Right ventricle myocardium superior (tissue), 1 donor: ENCODE measurements around the gene PNN. TPM values are rescaled to one million over a fixed set of nuclear protein-coding genes. Genes with fewer than 3 reads are reported as not detected.
"Not testable (repeated sequence)": the region's sequence is repeated elsewhere in the genome, so short reads cannot be mapped to it uniquely, and the experiment has no call there.

ENCODE experiments used
- ATAC-seq: fragments of 200-7000 bp; cut with Tn5 transposase; one replicate; pipeline ENCODE4 v1.9.1; 2020; ENCODE audit warnings: mild to moderate bottlenecking; ENCODE audit not compliant: poor library complexity
- DNase-seq: peaks from one replicate; pipeline ENCODE4 v3.0.0-alpha.2; 2020
- intact Hi-C: fragments of 100-400 bp; cut with DNase I; formaldehyde crosslinking; loops from one replicate; pipeline ENCODE4 v1.11.2; 2022
- long read RNA-seq: library from polyadenylated mRNA; unstranded; transcript quantifications from one replicate; pipeline ENCODE4 v2.0.0, GENCODE V29; 2021
- total RNA-seq: library from RNA; stranded (reverse); fragmentation: NEBNext Ultra II Directional; extraction: Animal tissue kit (Norgen Biotek cat#: 25700); gene quantifications from one replicate; pipeline ENCODE4 v1.2.1, GENCODE V29; 2021
- donor health status: DM: no; HTN: yes; CAD: no; lungs with severe emphysema.

PNN gene
- 20.5 TPM for total RNA-seq
- long read RNA-seq, transcript PNN-201 (9 exons, 3,576 nt), result major isoform, 33 of 35 reads
- long read RNA-seq, partial matches to known transcripts, result 1 of 35 reads
- long read RNA-seq, other reads (novel, unspliced or antisense), result 1 of 35 reads

DNA sequence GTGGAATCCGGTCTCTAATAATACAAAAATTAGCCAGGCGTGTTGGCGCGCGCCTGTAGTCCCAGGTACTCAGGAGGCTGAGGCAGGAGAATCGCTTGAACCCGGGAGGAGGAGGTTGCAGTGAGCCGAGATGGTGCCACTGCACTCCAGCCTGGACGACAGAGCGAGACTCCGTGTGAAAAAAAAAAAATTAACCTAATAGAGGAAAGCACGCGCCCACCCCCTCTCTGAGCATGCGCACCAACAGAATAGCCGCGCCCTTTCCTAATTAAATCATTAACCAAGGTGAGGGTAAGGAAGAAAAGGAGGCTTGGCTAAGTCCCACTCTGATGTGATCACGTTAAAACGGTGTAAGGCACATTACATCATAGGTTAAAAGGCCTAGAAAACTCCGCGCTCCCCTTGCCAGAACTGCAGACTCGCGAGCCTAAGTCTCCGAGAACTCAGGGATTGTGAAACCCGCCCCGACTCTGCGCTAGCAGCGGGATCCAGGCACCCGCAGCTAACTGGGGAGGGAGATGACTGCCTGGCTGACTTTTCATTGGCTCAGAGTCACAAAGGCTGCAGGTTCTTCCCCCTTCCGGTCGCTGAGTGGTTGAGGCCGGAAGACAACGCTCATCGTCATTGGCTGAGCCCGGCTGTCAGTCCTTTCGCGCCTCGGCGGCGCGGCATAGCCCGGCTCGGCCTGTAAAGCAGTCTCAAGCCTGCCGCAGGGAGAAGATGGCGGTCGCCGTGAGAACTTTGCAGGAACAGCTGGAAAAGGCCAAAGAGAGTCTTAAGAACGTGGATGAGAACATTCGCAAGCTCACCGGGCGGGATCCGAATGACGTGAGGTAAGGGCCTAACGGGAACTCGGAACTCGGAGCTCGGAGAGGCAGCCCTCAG lies at the start of gene PNN:
Gene PNN, plus strand, starts transcription at position 695 of the 885 bp plus-strand sequence. Its CDS starts 26 bp downstream, at position 721.
- DNase-seq, result peak; percentile 97
- intact Hi-C loops, result no loop called here
- ATAC-seq, result peak; percentile 96

DNA sequence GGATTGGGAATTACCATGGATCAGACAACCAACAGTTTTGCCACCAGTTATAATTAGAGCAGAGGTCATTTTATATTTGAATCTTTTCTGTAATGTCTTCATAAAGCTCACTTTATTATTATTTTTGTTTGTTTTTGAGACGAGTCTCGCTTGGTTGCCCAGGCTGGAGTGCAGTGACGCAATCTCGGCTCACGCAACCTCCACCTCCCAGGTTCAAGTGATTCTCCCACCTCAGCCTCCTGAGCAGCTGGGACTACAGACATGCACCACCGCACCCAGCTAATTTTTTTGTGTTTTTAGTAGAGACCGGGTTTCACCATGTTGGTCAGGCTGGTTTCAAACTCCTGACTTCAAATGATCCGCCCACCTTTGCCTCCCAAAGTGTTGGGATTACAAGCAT lies 37.2 kb upstream of the PNN start:
- DNase-seq, ATAC-seq, intact Hi-C loops: not testable (repeated sequence)

DNA sequence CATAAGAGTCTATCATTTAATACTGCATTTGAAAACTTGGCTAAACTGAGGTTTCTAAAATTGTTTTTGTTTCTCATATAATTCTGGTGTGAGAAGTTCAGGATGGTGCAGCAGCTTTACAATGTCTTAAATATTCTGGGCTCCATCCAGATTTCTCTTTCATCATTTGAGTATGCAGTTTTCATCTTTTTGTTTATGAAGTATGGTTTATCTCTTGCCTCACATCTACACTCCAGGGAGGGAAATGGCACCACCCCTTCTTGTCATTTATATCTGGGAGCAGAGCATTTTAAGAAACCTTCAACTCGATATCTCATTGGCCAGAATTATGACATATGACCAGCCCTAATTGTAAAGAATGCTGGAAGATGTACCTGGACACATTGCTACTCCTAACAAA lies 36.6 kb upstream of the PNN start:
- ATAC-seq (no peak), DNase-seq (no peak)
- intact Hi-C loops, result no loop called here

DNA sequence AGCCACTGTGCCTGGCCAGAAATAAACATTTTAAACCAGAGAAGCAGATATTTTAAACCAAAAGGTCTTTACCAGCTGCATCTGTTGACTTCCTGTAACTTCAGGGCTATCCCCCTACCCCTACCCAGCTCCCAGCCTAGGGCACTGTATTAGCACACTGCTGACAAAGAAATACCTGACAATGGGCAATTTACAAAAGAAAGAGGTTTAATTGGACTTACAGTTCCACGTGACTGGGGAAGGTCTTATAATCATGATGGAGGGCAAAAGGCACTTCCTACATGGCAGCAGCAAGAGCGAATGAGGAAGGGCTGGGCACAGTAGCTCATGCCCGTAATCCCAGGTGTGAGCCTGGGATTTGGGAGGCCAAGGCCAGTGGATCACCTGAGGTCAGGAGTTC lies 34.9 kb upstream of the PNN start:
- DNase-seq (no peak), ATAC-seq (no peak)
- intact Hi-C loops, result no loop called here

DNA sequence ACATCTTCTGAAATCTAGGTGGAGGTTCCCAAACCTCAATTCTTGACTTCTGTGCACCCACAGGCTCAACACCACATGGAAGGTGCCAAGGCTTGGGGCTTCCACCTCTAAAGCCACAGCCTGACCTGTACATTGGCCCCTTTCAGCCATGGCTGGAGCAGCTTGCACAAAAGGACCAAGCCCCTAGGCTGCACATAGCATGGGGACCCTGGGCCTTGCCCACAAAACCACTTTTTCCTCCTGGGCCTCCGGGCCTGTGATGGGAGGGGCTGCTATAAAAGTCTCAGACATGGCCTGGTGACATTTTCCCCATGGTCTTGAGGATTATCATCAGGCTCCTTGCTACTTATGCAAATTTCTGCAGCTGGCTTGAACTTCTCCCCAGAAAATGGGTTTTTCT lies 33.4 kb upstream of the PNN start:
- DNase-seq, intact Hi-C loops, ATAC-seq: not testable (repeated sequence)

DNA sequence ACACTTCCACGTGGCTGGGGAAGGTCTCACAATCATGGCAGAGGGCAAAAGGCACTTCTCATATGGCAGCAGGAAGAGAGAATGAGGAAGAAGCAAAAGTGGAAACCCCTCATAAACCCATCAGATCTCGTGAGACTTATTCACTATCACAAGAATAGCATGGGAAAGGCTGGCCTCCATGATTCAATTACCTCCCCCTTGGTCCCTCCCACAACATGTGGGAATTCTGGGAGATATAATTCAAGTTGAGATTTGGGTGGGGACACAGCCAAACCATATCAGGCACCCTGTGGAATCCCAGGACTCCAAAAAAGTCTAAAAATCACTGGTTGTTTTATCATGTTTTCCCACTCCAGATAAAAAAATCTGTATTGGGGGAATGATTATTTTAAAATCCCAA lies 31.8 kb upstream of the PNN start:
- DNase-seq, intact Hi-C loops, ATAC-seq: not testable (repeated sequence)

DNA sequence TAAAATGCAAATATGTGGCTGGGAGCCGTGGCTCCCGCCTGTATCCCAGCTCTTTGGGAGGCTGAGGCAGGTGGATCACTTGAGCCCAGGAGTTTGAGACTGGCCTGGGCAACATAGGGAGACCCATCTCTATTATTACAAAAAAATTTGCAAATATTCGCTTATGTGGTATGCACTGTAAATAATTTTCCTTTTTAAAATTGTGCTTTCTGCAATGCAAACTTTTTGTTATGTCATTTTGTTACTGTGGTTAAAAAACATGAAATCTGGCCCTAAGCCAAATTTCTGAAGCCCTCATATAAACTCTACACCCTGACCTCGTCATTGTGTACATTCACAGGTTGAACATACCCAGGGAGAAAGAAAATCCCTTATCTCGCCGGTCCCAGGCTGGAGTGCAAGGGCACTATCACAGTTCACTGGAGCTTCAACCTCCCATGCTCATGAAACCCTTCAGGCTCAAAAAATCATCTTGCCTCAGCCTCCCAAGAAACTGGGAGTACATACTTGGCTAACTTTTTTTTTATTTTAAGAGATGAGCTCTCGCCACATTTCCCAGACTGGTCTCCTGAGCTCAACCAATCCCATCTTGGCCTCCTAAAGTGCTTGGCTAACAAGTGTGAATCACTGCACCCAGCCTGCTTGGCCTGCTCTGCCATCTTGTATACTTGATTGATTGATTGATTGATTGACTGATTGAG lies 29.6 kb upstream of the PNN start:
- no peak for DNase-seq
- no peak for ATAC-seq
- intact Hi-C loops, result no loop called here

DNA sequence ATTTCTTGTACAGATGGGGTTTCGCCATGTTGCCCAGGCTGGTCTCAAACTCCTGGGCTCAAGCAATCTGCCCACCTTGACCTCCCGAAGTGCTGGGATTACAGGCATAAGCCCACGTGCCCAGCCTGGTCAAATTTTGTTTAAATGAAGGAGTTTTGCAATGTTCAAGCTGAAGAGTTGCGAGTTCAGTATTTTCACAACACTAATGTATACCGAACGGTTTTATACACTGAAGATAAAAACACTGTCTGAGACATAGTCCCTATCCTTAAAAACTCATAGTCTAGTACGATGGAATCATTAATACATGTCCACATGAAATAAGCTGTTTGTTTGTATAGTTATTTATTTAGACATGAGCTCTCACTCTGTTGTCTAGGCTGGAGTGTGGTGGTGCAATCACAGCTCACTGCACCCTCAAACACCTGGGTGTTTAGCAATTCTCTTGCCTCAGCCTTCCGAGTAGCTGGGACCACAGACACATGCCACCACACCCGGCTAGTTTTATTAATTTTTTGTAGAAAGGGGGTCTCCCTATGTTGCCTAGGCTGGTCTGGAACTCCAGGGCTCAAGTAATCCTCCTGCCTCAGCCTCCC lies 20.4 kb upstream of the PNN start:
- DNase-seq (no peak), ATAC-seq (no peak)
- intact Hi-C loops, result no loop called here

DNA sequence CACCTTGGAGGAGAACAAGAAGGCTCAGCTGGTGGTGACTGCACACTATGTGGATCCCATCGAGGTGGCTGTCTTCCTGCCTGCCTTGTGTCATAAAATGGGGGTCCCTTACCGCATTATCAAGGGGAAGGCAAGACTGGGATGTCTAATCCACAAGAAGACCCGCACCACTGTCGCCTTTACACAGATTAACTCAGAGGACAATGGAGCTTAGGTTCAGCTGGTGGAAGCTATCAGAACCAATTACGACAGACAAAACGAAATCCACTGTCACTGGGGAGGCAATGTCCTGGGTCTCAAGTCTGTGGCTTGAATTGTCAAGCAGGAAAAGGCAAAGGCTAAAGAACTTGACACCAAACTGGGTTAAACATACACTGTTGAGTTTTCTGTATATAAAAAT lies 17.6 kb upstream of the PNN start:
- DNase-seq (no peak), ATAC-seq (no peak)
- intact Hi-C loops, result no loop called here

DNA sequence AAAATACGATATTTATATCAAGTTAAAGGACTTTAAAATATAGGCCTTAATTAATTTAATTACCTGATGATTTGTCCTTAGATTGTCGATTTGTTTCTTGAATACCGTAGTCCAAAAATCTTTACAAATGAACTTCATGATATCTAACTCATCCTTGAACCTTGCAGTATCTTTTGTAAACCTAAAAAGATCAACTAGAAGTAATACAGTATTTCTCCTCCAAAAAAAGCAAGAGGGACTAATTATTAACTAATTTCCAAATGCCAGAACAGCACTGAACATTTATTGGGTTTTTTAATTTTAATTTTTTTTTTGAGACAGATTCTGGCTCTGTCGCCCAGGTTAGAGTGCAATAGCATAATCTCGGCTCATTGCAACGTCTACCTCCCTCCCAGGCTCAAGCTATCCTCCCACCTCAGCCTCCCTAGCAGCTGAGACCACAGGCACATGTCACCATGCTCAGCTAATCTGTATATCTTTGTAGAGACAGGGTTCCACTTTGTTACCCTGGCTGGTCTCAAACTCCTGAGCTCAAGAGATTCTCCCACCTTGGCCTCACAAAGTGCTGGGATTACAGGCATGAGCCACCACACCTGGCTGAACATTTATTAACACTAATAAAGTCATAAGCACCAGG lies 16.7 kb upstream of the PNN start:
- DNase-seq (no peak), ATAC-seq (no peak)
- intact Hi-C loops, result no loop called here

DNA sequence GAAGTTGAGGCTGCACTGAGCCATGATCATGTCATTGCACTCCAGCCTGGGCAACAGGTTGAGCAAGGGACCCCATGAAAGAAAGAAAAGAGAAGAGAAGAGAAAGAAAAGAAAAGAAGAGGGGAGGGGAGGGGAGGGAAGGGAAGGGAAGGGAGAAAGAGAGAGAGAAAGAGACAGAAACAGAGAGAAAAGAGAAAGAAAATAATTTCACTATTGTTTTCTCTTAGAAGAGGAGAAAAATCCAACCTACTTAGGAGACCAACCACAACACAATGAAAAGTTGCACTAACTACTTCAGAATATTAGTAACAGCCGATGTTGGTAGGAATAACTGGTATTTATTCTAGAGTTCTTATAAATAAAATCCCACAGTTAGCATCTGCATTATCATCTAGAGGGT lies 14.6 kb upstream of the PNN start:
- intact Hi-C loops, result no loop called here
- ATAC-seq (no peak), DNase-seq (no peak)

DNA sequence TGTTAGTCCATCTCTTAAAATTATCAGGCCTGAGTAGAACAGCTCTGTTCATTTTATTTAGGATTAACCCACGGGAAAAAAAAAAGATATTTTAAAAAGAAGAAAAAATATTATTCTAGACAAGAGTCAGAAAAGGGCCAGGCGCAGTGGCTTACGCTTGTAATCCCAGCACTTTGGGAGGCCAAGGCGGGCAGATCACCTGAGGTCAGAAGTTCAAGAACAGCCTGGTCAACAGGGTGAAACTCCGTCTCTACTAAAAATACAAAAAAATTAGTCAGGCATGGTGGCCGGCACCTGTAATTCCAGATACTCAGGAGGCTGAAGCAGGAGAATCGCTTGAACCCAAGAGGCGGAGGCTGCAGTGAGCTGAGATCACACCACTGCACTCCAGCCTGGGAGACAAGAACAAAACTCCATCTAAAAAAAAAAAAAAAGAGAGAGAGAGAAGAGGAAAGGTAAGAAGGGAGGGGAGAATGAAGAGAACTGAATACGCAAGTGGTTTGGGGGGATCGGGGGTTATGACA lies 7.2 kb upstream of the PNN start:
- ATAC-seq, intact Hi-C loops, DNase-seq: not testable (repeated sequence)

DNA sequence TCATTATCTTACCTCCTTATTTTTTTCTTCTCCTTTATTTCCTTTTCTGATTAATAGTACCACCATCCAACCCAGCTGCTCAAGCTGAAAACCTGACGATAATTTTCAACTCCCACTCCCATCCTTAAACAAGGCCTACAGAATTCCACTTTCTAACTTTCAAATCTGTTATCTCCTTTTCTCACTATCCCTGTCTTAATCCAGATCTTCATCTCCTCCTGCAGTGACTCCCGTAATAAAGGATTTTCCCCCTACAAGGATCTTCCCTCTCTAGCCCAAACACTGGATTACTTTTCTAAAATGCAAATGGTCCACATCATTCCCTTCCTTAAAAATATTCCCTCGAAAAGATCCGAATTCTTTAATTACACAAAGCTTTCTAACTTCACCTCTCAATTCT lies 6.5 kb upstream of the PNN start:
- ATAC-seq (no peak), DNase-seq (no peak)
- intact Hi-C loops, result no loop called here

DNA sequence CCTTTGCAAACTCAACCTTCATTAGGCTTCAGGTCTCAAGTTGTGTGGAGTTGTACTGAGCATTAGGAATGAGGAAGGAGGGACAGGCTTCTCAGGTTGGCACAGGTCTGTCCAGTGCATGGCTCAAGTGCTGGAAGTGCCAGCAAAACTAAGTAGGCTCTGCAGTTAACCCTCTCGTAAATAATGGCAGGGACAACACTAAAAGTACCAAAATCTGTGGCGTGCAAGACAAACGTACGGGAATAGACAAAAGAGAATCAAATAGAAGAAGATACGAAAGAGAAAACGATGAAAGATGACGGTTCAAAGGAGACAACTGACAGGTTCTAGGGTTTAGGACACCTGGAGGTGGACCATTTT lies 5.5 kb upstream of the PNN start:
- DNase-seq (no peak), ATAC-seq (peak; percentile 52)
- intact Hi-C loops, result no loop called here

DNA sequence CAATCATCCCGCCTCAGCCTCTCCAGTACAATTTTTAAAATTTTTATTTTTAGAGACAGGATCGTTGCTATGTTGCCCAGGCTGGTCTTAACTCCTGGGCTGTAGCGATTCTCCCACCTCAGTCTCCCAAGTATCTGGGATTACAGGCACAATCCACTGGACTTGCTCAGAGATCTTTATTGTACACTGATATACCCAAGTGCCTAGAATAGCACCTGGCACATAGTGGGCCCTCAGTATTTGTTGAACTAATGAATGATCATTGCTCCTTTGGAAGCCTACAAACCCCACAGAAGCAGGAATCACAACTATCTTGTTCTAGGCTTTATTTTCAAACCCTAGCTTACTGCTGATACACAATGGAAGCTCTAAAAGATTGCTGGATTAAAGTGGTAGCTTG lies 1.9 kb upstream of the PNN start:
- intact Hi-C loops, result no loop called here
- ATAC-seq, result no peak
- no peak for DNase-seq

DNA sequence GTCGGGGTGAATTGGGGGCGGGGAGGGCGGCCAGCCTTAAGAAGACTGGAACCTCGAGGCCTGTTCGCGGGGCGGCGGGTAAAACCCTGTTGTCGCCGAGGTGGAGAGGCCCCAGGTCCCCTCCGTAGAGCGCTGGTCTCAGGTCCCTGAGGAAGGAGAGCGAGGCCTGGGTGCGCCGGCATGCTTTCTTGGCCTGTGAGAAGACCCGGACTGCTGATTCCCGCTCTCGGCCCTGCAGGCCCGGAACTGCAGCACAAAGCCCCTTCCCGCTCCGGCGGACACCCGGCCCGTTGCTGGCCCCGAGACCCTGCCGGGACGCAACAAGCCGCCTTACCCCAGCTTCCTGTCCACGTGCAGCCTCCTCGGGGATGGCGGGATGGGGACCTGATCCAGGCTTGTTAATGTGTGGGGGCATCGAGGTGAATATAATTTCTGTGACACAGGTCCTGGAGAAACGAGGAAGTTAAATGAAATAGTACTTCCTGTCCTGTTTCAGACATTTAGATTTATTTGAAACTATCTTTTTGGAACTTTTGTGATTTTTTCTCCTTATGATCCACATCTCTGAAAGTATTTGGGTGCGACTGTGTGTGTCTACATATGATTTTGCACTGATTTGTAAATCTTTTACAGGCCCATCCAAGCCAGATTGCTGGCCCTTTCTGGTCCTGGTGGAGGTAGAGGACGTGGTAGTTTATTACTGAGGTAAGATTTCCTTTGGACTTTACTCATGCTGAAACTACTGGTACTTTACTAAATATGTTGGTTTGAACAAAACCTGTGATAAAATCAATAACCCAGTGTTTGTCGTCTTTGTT lies 600 bp downstream of the PNN start:
- intact Hi-C loops, result no loop called here
- DNase-seq (no peak), ATAC-seq (peak; percentile 26)

DNA sequence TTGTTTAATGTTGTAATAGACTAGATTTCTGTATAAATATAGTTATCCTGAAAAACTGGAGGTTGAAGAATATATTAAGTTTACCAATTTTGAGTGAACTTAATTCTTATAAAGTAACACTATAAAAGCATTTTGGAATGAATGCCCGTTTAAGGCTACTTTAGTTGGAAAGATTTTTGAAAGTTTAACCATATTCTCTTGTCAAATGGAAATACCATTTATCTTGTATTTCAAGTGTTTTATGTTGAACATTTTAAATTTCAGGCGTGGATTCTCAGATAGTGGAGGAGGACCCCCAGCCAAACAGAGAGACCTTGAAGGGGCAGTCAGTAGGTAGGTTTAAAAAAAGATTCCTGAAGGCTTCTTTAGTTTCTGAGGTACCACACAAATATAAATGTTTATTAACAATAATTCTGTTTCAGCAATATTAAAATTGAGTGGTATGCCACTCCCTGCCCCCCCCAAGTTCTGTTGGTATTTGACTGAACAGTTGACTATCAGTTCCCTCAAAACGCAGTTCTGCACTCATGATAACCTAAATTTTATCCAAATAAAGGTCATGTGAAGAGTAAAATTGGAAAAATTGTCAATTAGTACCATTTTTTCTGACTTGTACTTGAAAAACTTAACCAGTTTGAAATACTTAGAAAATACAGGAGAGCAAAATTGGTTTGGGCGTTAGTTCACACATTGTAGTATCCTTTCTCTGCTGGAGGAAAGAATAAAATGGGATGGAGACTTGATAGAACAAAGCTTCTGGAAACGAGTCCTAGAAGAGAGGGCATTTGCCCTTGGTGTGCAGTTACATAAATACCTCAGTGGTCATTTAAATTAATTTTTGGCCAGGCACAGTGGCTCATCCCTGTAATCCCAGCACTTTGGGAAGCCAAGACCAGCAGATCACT lies 1.5 kb downstream of the PNN start:
- DNase-seq (no peak), ATAC-seq (no peak)
- intact Hi-C loops, result no loop called here
